Activated CD8-positive, alpha-beta T cell treated with anti-CD3 and anti-CD28 coated beads for 36 hours (primary cell): ENCODE results near the gene CHD6. TPM values are rescaled to one million over a fixed set of nuclear protein-coding genes. Genes with fewer than 3 reads are reported as not detected.

Source experiments
- ATAC-seq: fragments of 200-7000 bp; cut with Tn5 transposase; one replicate; pipeline ENCODE4 v1.10.0; 2021; ENCODE audit warnings: mild to moderate bottlenecking, moderate library complexity
- CTCF ChIA-PET: fragments of 350-600 bp; sonication (Branson Sonifier 250); formaldehyde crosslinking; loops from one replicate; lab custom pipeline; 2021; ENCODE audit warnings: antibody characterized with exemption; lab: Charles Lee
- POLR2A ChIA-PET: fragments of 350-600 bp; sonication (Branson Sonifier 250); formaldehyde crosslinking; loops from one replicate; lab custom pipeline; 2021; ENCODE audit warnings: antibody characterized with exemption; lab: Charles Lee
- DNase-seq: peaks from one replicate; pipeline ENCODE4 v3.0.0-alpha.2; 2020
- H3K27ac Mint-ChIP-seq: one replicate; pipeline ENCODE4 v1.8.0; 2021; ENCODE audit warnings: mild to moderate bottlenecking, mixed read lengths
- H3K27me3 Mint-ChIP-seq: one replicate; pipeline ENCODE4 v1.8.0; 2021; ENCODE audit warnings: mixed read lengths
- H3K36me3 Mint-ChIP-seq: one replicate; pipeline ENCODE4 v1.8.0; 2021; ENCODE audit warnings: low read depth, mixed read lengths
- H3K4me1 Mint-ChIP-seq: one replicate; pipeline ENCODE4 v1.8.0; 2021; ENCODE audit warnings: low read depth, mixed read lengths
- H3K4me3 Mint-ChIP-seq: one replicate; pipeline ENCODE4 v1.8.0; 2021; ENCODE audit warnings: mild to moderate bottlenecking, moderate library complexity, mixed read lengths
- H3K9me3 Mint-ChIP-seq: one replicate; pipeline ENCODE4 v1.8.0; 2021; ENCODE audit warnings: mixed read lengths
- CTCF ChIP-seq: fragments of 200-600 bp; IDR thresholded peaks from one replicate; pipeline ENCODE4 v1.8.0; 2022; ENCODE audit warnings: antibody characterized with exemption, mild to moderate bottlenecking
- intact Hi-C: fragments of 100-400 bp; cut with micrococcal nuclease; formaldehyde crosslinking; loops from one replicate; pipeline ENCODE4 v1.10.0; 2022
- total RNA-seq, 2 experiments: library from RNA; stranded (reverse); gene quantifications; one replicate each; pipeline ENCODE4 v1.2.3, GENCODE V29; 2021

CHD6 gene, protein sequence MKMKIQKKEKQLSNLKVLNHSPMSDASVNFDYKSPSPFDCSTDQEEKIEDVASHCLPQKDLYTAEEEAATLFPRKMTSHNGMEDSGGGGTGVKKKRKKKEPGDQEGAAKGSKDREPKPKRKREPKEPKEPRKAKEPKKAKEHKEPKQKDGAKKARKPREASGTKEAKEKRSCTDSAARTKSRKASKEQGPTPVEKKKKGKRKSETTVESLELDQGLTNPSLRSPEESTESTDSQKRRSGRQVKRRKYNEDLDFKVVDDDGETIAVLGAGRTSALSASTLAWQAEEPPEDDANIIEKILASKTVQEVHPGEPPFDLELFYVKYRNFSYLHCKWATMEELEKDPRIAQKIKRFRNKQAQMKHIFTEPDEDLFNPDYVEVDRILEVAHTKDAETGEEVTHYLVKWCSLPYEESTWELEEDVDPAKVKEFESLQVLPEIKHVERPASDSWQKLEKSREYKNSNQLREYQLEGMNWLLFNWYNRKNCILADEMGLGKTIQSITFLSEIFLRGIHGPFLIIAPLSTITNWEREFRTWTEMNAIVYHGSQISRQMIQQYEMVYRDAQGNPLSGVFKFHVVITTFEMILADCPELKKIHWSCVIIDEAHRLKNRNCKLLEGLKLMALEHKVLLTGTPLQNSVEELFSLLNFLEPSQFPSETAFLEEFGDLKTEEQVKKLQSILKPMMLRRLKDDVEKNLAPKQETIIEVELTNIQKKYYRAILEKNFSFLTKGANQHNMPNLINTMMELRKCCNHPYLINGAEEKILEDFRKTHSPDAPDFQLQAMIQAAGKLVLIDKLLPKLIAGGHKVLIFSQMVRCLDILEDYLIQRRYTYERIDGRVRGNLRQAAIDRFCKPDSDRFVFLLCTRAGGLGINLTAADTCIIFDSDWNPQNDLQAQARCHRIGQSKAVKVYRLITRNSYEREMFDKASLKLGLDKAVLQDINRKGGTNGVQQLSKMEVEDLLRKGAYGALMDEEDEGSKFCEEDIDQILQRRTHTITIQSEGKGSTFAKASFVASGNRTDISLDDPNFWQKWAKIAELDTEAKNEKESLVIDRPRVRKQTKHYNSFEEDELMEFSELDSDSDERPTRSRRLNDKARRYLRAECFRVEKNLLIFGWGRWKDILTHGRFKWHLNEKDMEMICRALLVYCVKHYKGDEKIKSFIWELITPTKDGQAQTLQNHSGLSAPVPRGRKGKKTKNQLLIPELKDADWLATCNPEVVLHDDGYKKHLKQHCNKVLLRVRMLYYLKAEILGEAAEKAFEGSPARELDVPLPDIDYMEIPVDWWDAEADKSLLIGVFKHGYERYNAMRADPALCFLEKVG (N-terminal part only)
- total RNA-seq, result 10 to 100 TPM; 25.4 to 28.2 TPM

DNA sequence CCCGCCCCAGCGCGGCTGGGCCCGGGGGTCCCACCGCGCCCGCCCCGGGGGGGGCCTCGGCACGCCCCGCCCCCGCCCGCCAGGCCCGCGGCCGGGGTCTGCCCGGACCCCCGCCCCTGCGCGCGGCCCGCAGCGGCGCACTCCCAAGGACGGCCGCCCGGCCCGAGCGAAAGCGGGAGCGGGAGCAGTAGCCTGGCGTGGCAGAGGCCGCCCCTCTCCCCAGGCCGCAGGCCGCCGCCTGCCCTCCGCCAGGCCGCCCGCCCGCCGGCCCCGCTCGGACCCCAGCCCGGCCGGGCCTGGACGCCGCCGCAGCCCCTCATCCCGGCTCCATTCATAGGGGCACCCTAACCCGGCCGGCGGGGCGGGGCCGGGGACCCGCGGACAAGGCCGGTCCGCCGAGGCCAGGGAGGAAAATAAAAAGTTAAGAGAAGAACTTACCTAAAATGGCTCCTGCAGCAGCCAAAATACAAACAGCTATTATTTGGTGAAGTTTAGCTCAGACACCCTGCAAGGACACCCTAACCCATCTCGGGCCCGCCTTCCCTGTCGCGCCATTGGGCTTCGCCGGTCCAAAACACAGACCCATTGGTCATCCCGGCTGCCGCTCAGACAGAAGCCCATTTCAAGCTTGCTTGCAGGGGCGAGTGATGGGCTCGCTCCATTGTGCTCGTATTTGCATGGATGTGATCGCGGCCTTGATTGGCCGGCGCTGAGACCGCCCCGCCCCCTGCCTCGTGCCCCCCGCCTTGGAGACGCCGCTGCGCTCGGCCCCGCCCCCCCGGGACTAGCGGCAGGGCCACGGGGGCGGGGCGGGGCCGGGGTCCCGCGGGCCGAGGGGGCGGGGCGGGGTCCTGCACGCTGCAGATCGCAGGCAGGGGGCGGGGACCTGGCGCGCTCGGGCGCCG is at the start of gene CHD6:
Gene CHD6 (minus strand): TSS at position 476 of the 905 bp plus-strand sequence. CDS start 67,040 bp downstream, outside the sequence.
- H3K4me3 Mint-ChIP-seq, result peak within 1 kb of the TSS; percentile 78
- no peak for TF ChIP-seq CTCF
- H3K9me3 Mint-ChIP-seq, result no peaks in the 10 kb centered on the region
- H3K27ac Mint-ChIP-seq, result peak within 1 kb of the TSS; percentile 81
- intact Hi-C loops, result loop anchor here (10.0 kb wide), 1 partner anchor 173 kb away; no protein-coding TSS in a partner anchor
- peak; percentile 99 for DNase-seq
- ChIA-PET CTCF (interaction anchor here (0.8 to 1.2 kb wide), 3 partner anchors 8 to 75 kb away, joined by 3 to 4 read pairs (median 3); no protein-coding TSS in a partner anchor), POLR2A (interaction anchor here (0.5 to 2.1 kb wide), 5 partner anchors 8 to 181 kb away, joined by 3 to 6 read pairs (median 4); no protein-coding TSS in a partner anchor)
- no peaks in the 10 kb centered on the region for H3K36me3 Mint-ChIP-seq
- no peaks in the 10 kb centered on the region for H3K27me3 Mint-ChIP-seq
- peaks cover 42% of the 10 kb centered on the region for H3K4me1 Mint-ChIP-seq
- ATAC-seq, result peak; percentile 99

DNA sequence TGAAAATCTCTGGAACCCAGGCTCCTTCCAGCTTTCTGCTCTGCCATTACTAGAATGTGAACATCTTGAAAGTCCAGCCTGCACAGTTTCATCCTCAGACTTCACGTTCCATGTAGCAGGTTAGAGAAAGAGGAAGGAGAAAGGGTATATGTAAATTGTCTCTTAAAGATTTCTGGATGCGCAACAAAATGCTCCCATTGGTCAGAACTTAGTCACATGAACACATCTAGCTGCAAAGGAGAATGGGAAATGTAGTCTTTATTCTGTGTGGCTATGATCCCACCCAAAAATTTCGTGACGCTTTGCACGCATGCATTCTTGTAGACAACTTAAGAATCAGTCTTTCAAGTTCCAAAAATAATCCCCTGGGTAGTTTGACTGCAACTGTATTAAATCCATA is 46.4 kb upstream of the CHD6 start:
- intact Hi-C loops, result loop anchor here (10.0 kb wide), 1 partner anchor 60 kb away; no protein-coding TSS in a partner anchor
- CTCF ChIA-PET, result interaction anchor here (0.9 kb wide), 1 partner anchor 34 kb away, joined by 3 read pairs; no protein-coding TSS in a partner anchor
- H3K27ac Mint-ChIP-seq, result no peak overlapping the region
- no peaks in the 10 kb centered on the region for H3K9me3 Mint-ChIP-seq
- H3K36me3 Mint-ChIP-seq, result no peaks in the 10 kb centered on the region
- ATAC-seq (no peak), DNase-seq (peak; percentile 7)
- POLR2A ChIA-PET, result no interaction called here
- TF ChIP-seq CTCF, result no peak
- H3K4me1 Mint-ChIP-seq, result no peaks in the 10 kb centered on the region
- peaks cover 22% of the 10 kb centered on the region for H3K27me3 Mint-ChIP-seq
- H3K4me3 Mint-ChIP-seq, result no peak overlapping the region

- TF ChIP-seq CTCF, result no peak
- no peaks in the 10 kb centered on the region for H3K4me1 Mint-ChIP-seq
- intact Hi-C loops, result loop anchor here (10.0 kb wide), 1 partner anchor 47 kb away; no protein-coding TSS in a partner anchor
- no peaks in the 10 kb centered on the region for H3K9me3 Mint-ChIP-seq
- DNase-seq (no peak), ATAC-seq (no peak)
- no peaks in the 10 kb centered on the region for H3K36me3 Mint-ChIP-seq
- H3K4me3 Mint-ChIP-seq, result no peak overlapping the region
- ChIA-PET POLR2A (no interaction called here), CTCF (no interaction called here)
- H3K27me3 Mint-ChIP-seq, result peaks cover 23% of the 10 kb centered on the region
- no peak overlapping the region for H3K27ac Mint-ChIP-seq
Observed at GRCh38 chr20:41657655-41658054, 39.5 kb upstream of the CHD6 start.
